ENCODE results near the gene PDE6C. TPM values are rescaled to one million over a fixed set of nuclear protein-coding genes. Genes with fewer than 3 reads are reported as not detected.

The PDE6C gene
- total and polyA plus RNA-seq, 2 of the 8 experiments (the other 6 are each of a cell fraction or from before 2014, with no cell fraction given): not detected

GRCh38 chr10:93600446-93601145, 11.7 kb upstream of the PDE6C start (continued):
- TF ChIP-seq CHD7 (IDR thresholded peaks at IDR 0.05; ENCODE audit: insufficient replicate concordance, low read length) (no peak), CBX8 (IDR thresholded peaks at IDR 0.05; ENCODE audit: borderline replicate concordance, low read depth, low read length) (no peak), FOSL1 (IDR thresholded peaks at IDR 0.05; ENCODE audit: insufficient read depth, low read depth, low read length) (no peak), MAX (IDR thresholded peaks at IDR 0.05) (peak; percentile 52), EZH2 (IDR thresholded peaks at IDR 0.05; ENCODE audit: low read depth, low read length, severe bottlenecking) (peak; percentile 64), SAP30 (IDR thresholded peaks at IDR 0.05; ENCODE audit: insufficient read depth, insufficient replicate concordance, low read length) (no peak), CHD2 (IDR thresholded peaks at IDR 0.05; ENCODE audit: low read length) (no peak), CREB1 (IDR thresholded peaks at IDR 0.05) (no peak), KDM5A (IDR thresholded peaks at IDR 0.05; ENCODE audit: low read length) (no peak), E2F6 (IDR thresholded peaks at IDR 0.05) (no peak)

Measured in H1 (cell line).